RWPE2 (cell line): Measurements from ENCODE around the gene TEKT3.

Source experiments
- ATAC-seq: fragments of 200-7000 bp; cut with Tn5 transposase; 3 replicates; pipeline ENCODE4 v1.9.1; 2021; ENCODE audit warnings: low read depth
- DNase-seq: peaks from one replicate; pipeline ENCODE4 v3.0.0-alpha.2; 2020; ENCODE audit warnings: low spot score
- H3K27ac ChIP-seq: fragments of 450-650 bp; 2 replicates; pipeline ENCODE4 v1.5.1; 2017; ENCODE audit warnings: mild to moderate bottlenecking; ENCODE audit not compliant: poor library complexity, severe bottlenecking
- H3K27me3 ChIP-seq: fragments of 250-450 bp; sonication (Bioruptor Pico); 2 replicates; pipeline ENCODE4 v1.5.1; 2021; ENCODE audit warnings: mild to moderate bottlenecking, moderate library complexity; ENCODE audit not compliant: insufficient read depth, poor library complexity, severe bottlenecking
- H3K36me3 ChIP-seq: fragments of 250-450 bp; sonication (Bioruptor Pico); 2 replicates; pipeline ENCODE4 v1.5.1; 2020; ENCODE audit warnings: low read depth, mild to moderate bottlenecking, moderate library complexity
- H3K4me1 ChIP-seq: fragments of 250-450 bp; sonication (Bioruptor Pico); 2 replicates; pipeline ENCODE4 v1.5.1; 2021; ENCODE audit warnings: mild to moderate bottlenecking, moderate library complexity; ENCODE audit not compliant: insufficient read depth, poor library complexity, severe bottlenecking
- H3K4me3 ChIP-seq: fragments of 250-450 bp; sonication (Bioruptor Pico); 2 replicates; pipeline ENCODE4 v1.5.1; 2021; ENCODE audit warnings: mild to moderate bottlenecking, moderate library complexity; ENCODE audit not compliant: severe bottlenecking
- H3K9me3 ChIP-seq: fragments of 250-450 bp; sonication (Bioruptor Pico); 2 replicates; pipeline ENCODE4 v1.5.1; 2021; ENCODE audit warnings: mild to moderate bottlenecking, moderate library complexity; ENCODE audit not compliant: severe bottlenecking
- TF ChIP-seq, protein P1 (sequence below): fragments of 450-650 bp; IDR thresholded peaks from one replicate; pipeline ENCODE4 v1.5.1; 2017; ENCODE audit warnings: mild to moderate bottlenecking, moderate library complexity; ENCODE audit not compliant: poor library complexity, severe bottlenecking

The TEKT3 gene

DNA sequence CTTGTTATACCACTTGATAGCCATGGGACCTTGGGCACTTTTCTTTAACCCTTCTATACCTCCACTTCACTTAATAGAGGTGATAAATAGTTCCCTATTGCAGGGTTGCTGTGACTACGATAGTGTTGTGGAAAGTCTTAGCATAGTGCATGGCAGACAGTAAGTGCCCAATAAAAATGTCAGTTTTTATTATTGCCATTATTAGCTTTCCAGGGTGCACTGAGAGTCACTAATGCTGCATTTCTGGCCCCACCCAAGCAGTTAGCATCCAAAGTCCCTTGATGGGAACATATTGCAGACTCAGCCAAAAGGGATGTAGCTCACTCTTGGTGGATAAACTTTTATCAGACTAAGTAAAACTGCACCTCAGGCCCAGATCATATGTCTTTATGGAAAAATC lies 41.5 kb upstream of the TEKT3 start:
- TF ChIP-seq, protein P1, sequence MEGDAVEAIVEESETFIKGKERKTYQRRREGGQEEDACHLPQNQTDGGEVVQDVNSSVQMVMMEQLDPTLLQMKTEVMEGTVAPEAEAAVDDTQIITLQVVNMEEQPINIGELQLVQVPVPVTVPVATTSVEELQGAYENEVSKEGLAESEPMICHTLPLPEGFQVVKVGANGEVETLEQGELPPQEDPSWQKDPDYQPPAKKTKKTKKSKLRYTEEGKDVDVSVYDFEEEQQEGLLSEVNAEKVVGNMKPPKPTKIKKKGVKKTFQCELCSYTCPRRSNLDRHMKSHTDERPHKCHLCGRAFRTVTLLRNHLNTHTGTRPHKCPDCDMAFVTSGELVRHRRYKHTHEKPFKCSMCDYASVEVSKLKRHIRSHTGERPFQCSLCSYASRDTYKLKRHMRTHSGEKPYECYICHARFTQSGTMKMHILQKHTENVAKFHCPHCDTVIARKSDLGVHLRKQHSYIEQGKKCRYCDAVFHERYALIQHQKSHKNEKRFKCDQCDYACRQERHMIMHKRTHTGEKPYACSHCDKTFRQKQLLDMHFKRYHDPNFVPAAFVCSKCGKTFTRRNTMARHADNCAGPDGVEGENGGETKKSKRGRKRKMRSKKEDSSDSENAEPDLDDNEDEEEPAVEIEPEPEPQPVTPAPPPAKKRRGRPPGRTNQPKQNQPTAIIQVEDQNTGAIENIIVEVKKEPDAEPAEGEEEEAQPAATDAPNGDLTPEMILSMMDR: no peak
- ATAC-seq: no peak
- Histone ChIP-seq H3K27me3 (peaks cover 6% of the 10 kb centered on the region), H3K4me3 (no peak overlapping the region), H3K36me3 (no peaks in the 10 kb centered on the region), H3K27ac (no peak overlapping the region), H3K4me1 (no peaks in the 10 kb centered on the region), H3K9me3 (no peaks in the 10 kb centered on the region)
- DNase-seq: no peak

DNA sequence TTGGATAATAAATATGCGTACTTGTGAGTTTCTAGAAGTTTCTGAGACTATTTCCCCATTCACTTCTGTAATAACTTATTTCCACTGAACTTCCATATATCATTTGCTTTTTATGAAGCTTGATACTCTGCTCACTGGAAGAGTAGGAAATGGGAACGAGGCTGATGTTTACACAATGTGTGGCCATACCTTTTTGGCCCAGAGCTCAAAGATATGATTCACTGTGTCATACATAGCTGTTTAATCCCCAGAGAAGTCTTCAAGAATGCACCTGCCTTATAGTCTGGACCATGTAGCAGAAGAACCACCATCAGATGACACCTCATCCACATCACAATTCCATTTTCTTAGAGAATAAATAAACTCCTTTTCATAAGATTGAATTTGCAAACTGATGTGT lies 40.3 kb upstream of the TEKT3 start:
- Histone ChIP-seq H3K4me3 (no peak overlapping the region), H3K9me3 (no peaks in the 10 kb centered on the region), H3K27me3 (peaks cover 6% of the 10 kb centered on the region), H3K36me3 (no peaks in the 10 kb centered on the region), H3K27ac (no peak overlapping the region), H3K4me1 (no peaks in the 10 kb centered on the region)
- peak; percentile 70; the same call in 2 of the 3 replicates for ATAC-seq
- TF ChIP-seq, protein P1: no peak
- DNase-seq: no peak

DNA sequence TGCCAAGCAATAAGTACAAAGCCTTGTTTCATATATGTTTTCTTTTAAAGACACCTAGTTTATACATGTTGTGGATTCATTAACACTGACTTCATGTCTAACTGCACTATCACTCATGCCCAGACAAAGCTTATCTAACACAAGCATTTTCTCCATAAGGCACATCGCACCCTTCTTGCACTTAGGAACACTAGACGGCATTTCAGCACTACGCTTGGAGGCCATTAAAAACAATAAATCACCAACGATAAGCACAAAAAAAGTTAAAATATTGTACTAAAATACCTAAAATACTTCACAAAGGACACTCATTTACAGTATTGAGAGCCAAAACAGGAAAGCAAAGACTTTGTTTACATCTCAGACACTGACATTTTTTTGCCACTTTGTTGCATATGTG lies 39.0 kb upstream of the TEKT3 start:
- H3K27me3 ChIP-seq: peaks cover 3% of the 10 kb centered on the region
- no peaks in the 10 kb centered on the region for H3K36me3 ChIP-seq
- H3K4me1 ChIP-seq: no peaks in the 10 kb centered on the region
- ATAC-seq: no peak
- TF ChIP-seq, protein P1: no peak
- DNase-seq: no peak
- no peak overlapping the region for H3K4me3 ChIP-seq
- no peak overlapping the region for H3K27ac ChIP-seq
- no peaks in the 10 kb centered on the region for H3K9me3 ChIP-seq

DNA sequence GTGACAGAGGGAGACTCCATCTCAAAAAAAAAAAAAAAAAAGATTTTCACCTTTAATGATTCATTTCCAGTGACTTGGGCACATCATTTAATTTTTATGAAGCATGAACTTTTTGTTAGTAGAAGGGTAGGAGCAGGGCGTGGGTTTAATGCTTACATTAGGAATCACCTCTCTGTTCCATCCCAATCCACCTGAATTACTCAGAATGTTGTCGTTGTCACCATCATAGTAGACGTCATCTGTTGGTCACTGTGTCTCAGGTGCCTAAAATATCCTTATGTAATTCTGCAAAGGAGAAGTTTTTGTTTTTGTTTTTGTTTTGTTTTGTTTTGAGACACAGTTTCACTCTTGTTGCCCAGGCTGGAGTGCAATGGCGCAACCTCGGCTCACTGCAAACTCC lies 38.3 kb upstream of the TEKT3 start:
- Histone ChIP-seq H3K9me3 (no peaks in the 10 kb centered on the region), H3K4me3 (no peak overlapping the region), H3K27ac (no peak overlapping the region), H3K36me3 (no peaks in the 10 kb centered on the region), H3K27me3 (no peaks in the 10 kb centered on the region), H3K4me1 (no peaks in the 10 kb centered on the region)
- TF ChIP-seq, protein P1: no peak
- DNase-seq: no peak
- no peak for ATAC-seq

DNA sequence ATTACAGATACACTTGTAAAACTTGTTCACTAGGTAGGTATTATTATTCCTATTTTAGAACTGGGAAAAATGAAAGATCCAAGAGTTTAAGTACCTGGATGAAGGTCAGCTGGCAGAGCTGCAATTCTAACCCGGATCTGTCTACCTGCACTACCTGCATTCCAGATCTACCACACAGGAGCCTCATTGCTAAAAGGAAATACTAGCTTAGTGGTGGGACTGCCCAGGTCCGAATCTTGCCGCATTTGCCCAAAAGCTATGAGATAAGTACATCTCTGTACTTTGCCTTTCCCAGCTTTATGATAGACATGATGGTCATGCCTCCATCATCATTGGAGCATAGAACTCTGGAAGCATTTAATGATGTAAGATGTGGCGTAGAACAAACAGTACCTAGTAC lies 36.8 kb upstream of the TEKT3 start:
- ATAC-seq (no peak), DNase-seq (no peak)
- no peaks in the 10 kb centered on the region for H3K4me1 ChIP-seq

More for the DNA sequence above, 36.8 kb upstream of the TEKT3 start:
- TF ChIP-seq, protein P1: no peak
- no peaks in the 10 kb centered on the region for H3K27me3 ChIP-seq
- H3K4me3 ChIP-seq: no peak overlapping the region
- H3K9me3 ChIP-seq: no peaks in the 10 kb centered on the region
- H3K36me3 ChIP-seq: no peaks in the 10 kb centered on the region
- no peak overlapping the region for H3K27ac ChIP-seq
